ENCODE results near the gene KRT12. TPM values are rescaled to one million over a fixed set of nuclear protein-coding genes. Genes with fewer than 3 reads are reported as not detected.
A peak's percentile ranks its signal among the peaks of the same experiment; 100 is the strongest.

KRT12 gene
- total and polyA plus RNA-seq, 9 of the 15 experiments (the other 6 are each of a cell fraction or from before 2014, with no cell fraction given) = 0.18 to 7.0 (median 2.2) TPM

DNA sequence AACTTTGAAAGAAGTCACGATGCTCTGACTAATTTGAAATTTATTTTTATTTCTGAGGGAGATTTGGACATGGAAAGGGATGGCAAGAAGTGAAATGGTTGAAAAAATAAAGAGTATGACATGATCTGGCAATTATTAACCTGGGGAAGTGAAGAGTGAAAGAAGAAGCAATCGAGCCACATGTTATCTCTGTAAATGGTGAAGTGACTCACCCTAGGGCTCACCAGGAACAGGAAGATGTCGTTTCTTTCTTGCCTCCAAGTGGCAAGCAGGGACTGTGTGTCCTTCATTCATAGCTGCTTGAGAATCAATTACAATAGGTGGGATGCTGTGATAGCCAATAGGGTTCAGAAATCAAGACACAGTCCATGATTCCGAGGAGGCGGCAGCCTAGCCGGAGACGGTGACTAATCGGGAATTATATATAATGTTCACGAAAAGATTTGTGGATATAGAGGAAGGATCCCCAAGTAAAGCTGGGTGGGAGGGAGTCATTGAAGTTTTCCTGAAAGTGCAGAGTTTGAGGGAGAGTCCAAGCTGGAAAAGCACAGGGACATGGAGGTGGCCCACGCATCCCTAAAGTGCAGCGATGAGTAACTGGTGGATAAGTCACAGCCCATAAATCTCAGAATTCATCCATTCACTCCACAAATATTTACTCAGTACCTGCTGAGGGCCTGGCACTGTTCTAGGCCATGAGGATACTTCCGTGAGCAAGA, 36.3 kb upstream of the KRT12 start (continued):
- TF ChIP-seq MYC (IDR thresholded peaks at IDR 0.05; ENCODE audit: low read depth, low read length) (0 out of 2 replicates have a peak, but pooled peaks have one; percentile 14), MYC (CRISPR knock-in tag; IDR thresholded peaks at IDR 0.05; ENCODE audit: borderline replicate concordance, low read depth) (no peak), JUN (IDR thresholded peaks at IDR 0.05; ENCODE audit: borderline replicate concordance, low read depth, low read length) (peak; percentile 53; the same call in 1 of the 2 replicates), JUN (CRISPR knock-in tag; IDR thresholded peaks at IDR 0.05; ENCODE audit: borderline replicate concordance) (no peak), GATAD2A (IDR thresholded peaks at IDR 0.05) (no peak), TFAM (CRISPR knock-in tag; conservative IDR thresholded peaks at IDR 0.05) (no peak), SMARCE1 (IDR thresholded peaks at IDR 0.05) (0 out of 2 replicates have a peak, but pooled peaks have one; percentile 17), HNRNPUL1 (IDR thresholded peaks at IDR 0.05; ENCODE audit: low read length) (no peak), ZNF274 (IDR thresholded peaks at IDR 0.05; ENCODE audit: borderline replicate concordance, low read depth, low read length) (no peak), THRAP3 (IDR thresholded peaks at IDR 0.05; ENCODE audit: borderline replicate concordance) (no peak), ZNF175 (CRISPR knock-in tag; IDR thresholded peaks at IDR 0.05; ENCODE audit: low read depth) (0 out of 2 replicates have a peak, but pooled peaks have one; percentile 26), ARID1B (IDR thresholded peaks at IDR 0.05) (peak; percentile 46; the same call in 1 of the 2 replicates), MEIS2 (IDR thresholded peaks at IDR 0.05; ENCODE audit: partially characterized antibody) (peak; percentile 8), SMARCA5 (IDR thresholded peaks at IDR 0.05) (no peak), ZNF354B (CRISPR knock-in tag; IDR thresholded peaks at IDR 0.05) (no peak)
- TF ChIP-seq, protein P1, sequence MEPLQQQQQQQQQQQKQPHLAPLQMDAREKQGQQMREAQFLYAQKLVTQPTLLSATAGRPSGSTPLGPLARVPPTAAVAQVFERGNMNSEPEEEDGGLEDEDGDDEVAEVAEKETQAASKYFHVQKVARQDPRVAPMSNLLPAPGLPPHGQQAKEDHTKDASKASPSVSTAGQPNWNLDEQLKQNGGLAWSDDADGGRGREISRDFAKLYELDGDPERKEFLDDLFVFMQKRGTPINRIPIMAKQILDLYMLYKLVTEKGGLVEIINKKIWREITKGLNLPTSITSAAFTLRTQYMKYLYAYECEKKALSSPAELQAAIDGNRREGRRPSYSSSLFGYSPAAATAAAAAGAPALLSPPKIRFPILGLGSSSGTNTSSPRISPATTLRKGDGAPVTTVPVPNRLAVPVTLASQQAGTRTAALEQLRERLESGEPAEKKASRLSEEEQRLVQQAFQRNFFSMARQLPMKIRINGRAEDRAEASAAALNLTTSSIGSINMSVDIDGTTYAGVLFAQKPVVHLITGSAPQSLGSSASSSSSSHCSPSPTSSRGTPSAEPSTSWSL (CRISPR knock-in tag; IDR thresholded peaks at IDR 0.05; ENCODE audit: borderline replicate concordance) = no peak
- TF ChIP-seq, protein P2, sequence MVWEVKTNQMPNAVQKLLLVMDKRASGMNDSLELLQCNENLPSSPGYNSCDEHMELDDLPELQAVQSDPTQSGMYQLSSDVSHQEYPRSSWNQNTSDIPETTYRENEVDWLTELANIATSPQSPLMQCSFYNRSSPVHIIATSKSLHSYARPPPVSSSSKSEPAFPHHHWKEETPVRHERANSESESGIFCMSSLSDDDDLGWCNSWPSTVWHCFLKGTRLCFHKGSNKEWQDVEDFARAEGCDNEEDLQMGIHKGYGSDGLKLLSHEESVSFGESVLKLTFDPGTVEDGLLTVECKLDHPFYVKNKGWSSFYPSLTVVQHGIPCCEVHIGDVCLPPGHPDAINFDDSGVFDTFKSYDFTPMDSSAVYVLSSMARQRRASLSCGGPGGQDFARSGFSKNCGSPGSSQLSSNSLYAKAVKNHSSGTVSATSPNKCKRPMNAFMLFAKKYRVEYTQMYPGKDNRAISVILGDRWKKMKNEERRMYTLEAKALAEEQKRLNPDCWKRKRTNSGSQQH (CRISPR knock-in tag; IDR thresholded peaks at IDR 0.05) = no peak
- TF ChIP-seq, protein P3, sequence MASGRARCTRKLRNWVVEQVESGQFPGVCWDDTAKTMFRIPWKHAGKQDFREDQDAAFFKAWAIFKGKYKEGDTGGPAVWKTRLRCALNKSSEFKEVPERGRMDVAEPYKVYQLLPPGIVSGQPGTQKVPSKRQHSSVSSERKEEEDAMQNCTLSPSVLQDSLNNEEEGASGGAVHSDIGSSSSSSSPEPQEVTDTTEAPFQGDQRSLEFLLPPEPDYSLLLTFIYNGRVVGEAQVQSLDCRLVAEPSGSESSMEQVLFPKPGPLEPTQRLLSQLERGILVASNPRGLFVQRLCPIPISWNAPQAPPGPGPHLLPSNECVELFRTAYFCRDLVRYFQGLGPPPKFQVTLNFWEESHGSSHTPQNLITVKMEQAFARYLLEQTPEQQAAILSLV (tag; IDR thresholded peaks at IDR 0.05) = no peak
- TF ChIP-seq, protein P4, sequence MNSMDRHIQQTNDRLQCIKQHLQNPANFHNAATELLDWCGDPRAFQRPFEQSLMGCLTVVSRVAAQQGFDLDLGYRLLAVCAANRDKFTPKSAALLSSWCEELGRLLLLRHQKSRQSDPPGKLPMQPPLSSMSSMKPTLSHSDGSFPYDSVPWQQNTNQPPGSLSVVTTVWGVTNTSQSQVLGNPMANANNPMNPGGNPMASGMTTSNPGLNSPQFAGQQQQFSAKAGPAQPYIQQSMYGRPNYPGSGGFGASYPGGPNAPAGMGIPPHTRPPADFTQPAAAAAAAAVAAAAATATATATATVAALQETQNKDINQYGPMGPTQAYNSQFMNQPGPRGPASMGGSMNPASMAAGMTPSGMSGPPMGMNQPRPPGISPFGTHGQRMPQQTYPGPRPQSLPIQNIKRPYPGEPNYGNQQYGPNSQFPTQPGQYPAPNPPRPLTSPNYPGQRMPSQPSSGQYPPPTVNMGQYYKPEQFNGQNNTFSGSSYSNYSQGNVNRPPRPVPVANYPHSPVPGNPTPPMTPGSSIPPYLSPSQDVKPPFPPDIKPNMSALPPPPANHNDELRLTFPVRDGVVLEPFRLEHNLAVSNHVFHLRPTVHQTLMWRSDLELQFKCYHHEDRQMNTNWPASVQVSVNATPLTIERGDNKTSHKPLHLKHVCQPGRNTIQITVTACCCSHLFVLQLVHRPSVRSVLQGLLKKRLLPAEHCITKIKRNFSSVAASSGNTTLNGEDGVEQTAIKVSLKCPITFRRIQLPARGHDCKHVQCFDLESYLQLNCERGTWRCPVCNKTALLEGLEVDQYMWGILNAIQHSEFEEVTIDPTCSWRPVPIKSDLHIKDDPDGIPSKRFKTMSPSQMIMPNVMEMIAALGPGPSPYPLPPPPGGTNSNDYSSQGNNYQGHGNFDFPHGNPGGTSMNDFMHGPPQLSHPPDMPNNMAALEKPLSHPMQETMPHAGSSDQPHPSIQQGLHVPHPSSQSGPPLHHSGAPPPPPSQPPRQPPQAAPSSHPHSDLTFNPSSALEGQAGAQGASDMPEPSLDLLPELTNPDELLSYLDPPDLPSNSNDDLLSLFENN (IDR thresholded peaks at IDR 0.05; ENCODE audit: low read depth in 2 of 2, low read length in 2 of 2) = no peak
- TF ChIP-seq, protein P5, sequence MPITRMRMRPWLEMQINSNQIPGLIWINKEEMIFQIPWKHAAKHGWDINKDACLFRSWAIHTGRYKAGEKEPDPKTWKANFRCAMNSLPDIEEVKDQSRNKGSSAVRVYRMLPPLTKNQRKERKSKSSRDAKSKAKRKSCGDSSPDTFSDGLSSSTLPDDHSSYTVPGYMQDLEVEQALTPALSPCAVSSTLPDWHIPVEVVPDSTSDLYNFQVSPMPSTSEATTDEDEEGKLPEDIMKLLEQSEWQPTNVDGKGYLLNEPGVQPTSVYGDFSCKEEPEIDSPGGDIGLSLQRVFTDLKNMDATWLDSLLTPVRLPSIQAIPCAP (CRISPR knock-in tag; IDR thresholded peaks at IDR 0.05; ENCODE audit: borderline replicate concordance) = no peak
